Measurements from ENCODE around the gene ANKRD55.

The ANKRD55 gene

GRCh38 chr5:56050551-56051255, 182.4 kb downstream of the ANKRD55 start:
- TF ChIP-seq, protein P1, sequence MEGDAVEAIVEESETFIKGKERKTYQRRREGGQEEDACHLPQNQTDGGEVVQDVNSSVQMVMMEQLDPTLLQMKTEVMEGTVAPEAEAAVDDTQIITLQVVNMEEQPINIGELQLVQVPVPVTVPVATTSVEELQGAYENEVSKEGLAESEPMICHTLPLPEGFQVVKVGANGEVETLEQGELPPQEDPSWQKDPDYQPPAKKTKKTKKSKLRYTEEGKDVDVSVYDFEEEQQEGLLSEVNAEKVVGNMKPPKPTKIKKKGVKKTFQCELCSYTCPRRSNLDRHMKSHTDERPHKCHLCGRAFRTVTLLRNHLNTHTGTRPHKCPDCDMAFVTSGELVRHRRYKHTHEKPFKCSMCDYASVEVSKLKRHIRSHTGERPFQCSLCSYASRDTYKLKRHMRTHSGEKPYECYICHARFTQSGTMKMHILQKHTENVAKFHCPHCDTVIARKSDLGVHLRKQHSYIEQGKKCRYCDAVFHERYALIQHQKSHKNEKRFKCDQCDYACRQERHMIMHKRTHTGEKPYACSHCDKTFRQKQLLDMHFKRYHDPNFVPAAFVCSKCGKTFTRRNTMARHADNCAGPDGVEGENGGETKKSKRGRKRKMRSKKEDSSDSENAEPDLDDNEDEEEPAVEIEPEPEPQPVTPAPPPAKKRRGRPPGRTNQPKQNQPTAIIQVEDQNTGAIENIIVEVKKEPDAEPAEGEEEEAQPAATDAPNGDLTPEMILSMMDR (IDR thresholded peaks at IDR 0.05; ENCODE audit: insufficient read depth, low read length, missing control alignments): no peak
- no peak overlapping the region for H3K4me3 ChIP-seq (ENCODE audit: low read depth, low read length)
- ChIA-PET POLR2A (no interaction called here), CTCF (no interaction called here)
- no peak for DNase-seq (ENCODE audit: low read depth, low spot score)

Data from AG04449 (cell line).